Inferior parietal cortex (tissue), 1 donor: ENCODE data around the gene SRPK2.

Experiments
- DNase-seq: peaks from one replicate; pipeline ENCODE4 v3.0.0-alpha.2; 2016; ENCODE audit errors: extremely low spot score

The SRPK2 gene

DNA sequence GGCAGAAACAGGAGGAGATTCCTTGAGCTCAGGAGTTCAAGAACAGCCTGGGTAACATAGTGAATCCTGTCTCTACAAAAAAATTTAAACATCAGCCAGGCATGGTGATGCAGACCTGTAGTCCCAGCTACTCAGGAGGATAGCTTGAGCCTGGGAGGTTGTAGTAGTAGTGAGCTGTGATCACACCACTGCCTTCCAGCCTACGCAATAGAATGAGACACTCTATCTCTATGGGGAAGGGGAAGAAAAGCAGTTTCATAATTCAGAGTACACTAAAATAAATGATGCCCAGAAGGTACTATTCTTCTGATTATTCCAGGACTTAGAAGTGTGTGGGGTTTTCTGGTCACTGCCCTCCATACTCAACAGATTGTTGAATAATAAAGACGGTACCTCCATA is 197.4 kb downstream of the SRPK2 start:
- DNase-seq = no peak

DNA sequence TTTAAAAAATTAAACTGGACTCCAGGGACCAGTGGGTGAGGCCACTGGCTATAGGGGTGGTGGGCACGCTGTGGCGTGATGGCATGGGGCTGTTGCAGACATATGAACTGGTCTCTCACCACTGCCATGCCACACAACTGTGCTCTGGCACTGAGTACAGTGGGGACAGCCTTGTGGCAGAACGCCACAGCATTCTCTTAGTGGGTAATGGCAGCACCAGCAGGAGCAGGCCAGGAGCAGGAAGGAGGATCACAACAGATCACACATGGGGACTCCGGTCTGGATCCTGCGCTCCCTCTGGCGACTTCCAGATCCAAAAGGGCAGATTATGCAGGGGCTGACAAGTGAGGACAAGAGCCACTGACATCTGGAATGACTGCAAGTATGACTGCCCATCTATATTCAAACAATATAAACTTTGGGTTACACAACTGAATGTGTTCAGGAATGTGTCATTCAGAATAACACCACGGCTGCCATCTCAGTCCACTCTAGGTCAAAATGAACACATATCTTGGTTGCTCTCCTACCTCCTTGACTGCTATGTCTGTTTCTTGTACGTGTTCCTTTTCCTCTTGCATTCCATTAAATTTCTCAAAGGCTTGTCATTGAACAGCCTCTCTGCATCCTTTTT is 198.7 kb downstream of the SRPK2 start:
- no peak for DNase-seq

DNA sequence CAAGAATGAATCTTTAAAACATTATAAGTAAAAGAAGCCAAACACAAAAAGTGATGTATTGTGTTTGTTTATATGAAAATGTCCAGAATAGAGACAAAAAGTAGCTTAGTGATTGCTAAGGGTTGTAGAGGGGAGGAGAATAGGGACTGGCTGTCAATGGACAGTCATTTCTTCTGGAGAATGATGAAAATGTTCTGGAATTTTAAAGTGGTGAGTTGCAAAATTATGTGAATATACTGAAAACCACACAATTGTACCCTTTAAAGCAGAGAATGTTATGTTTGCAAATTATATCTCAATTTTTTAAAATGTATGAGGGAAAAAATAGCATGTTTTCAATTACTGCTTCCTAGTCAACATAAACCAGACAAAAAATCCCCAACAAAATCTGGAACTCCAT is 200.5 kb downstream of the SRPK2 start:
- DNase-seq = no peak

DNA sequence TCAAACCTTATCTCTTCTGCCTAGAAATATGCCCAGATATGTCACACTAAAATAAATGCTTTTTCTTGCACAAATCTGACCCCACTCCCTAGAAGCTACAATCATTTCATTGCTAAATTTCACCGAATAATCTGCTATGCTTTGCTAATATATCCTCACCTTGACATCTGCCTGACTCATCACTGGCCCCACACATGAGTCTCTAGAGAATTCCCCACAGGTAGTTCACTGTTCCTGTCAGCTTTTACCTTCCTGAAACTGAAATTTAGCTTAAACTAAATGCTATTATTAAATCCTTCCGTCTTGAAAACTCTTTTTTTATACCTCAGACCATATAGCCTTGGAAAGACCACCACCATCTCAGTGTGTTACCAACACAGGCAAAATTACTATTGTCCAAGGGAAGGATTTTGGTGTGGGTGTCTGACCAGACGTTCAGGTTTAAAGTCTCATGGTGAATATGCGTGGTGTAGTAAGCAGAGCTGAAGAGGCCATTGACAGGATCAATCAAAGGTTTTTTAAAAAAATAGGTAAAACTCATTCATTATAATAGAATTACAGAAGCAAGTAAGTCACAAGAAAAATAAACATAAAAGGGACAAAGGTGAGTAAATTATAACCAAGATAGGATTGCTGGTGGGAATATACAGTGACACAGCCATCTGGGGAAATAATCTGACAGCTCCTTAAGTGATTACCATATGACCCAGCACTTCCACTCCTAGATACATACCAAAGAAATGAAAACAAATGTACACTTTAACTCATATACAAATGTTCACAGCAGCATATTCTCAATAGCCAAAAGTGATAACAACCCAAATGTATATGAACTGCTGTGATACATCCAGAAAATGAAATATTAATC is 201.2 kb downstream of the SRPK2 start:
- DNase-seq = no peak

DNA sequence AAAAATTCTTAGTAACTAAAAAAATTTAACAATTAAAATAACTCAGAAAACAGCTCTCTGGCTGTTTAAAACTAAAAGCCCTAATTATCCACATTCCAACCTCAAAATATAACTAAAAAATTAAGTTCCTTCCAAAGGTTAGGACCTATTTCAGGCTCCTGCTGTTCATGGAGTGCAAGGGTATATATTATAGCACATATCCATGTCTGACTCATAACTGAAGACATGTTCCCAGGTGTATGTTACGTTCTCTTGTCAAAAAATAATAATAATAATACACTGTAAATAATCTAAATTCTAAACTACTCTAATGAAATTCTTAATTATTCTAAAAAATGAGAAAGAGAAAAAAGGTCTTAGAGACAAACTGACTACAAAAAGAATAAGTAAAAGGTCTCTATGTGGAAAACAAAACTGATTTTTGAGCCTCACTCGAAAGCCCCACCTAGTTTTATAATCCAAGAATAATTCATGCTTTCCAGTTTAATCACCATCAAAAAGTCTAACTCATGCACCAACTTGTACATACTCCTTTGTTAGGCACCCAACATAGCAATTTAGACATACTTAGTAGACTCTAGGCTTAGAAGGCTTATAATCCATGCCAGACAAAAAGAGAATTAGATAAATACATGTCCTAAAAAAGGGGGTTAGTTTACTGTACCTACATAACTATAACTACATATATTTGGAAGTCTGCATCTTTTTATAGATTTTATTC is 203.3 kb downstream of the SRPK2 start:
- DNase-seq = no peak

DNA sequence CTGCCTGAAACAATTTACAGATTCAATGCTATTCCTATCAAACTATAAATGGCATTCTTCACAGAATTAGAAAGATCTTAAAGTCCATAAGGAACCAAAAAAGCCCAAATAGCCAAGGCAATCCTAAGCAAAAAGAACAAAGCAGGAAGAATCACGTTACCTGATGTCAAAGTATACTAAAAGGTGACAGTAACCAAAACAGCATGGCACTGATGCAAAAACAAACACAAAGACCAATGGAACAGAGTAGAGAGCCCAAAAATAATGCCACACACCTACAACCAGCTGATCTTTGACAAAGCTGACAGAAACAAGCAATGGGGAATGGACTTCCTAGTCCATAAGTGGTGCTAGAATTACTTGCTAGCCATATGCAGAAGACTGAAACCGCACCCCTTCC is 208.7 kb downstream of the SRPK2 start:
- DNase-seq = no peak

DNA sequence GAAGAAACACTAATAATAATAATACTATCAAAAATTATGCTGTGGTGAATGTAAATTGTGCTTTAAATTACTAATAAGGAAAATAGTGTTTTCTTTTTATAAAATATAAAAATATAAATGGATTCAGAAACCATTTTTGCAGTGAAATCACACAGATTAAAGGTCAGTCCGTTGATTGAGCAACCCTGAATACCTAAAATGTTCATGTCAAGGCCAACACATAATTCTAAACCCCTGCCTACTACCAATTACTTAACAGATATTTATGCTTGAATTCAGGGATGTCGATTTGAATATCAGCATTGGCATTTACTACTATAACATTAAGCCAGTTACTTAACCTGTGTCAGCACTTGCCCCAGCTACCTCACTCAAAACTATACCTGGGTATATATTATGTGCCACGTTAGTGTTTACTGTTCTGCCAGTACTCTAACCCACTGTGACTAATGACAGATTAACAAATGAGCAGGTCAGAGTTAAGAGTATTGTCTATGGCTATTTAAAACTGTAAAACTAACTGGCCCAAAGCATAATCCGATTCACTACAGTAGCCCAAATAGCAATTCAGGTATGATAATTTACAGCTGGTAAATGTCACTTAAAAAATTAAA is 209.7 kb downstream of the SRPK2 start:
- DNase-seq = no peak

DNA sequence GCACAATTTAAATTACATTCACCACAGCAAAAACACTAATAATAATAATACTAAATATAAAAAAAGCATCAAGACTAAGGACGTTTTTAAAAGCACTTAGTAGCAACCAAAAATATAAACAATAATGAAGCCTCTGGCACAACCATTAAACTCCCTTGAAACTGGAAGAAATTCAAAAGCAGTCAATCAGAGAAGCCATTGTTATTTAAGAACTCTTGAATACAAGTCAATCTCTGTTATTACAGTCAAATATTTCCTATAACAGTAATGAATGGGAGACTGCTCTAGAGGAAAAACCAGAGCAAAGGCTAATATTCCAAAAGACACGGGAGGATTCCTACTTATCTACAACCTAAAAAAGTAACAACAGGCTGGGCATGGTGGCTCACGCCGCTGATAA is 210.5 kb downstream of the SRPK2 start:
- DNase-seq = no peak

DNA sequence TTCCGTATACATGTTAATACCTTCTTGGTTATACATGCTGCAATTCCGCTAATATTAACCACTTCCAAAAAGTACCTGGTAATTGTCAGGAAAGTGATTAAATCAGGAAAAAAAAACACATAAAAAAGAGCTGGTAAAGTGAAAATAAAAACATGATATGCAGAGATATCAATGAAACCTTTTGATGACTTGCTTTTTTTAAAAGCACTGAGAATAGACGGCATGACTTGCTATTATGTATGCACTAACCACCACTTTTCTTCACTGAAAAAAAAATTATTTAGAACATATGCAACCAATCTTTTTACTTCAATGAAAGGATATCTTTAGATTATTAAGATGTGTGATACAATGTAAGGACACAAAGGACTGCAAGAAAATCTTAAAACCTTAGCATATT is 211.7 kb downstream of the SRPK2 start:
- DNase-seq = no peak

DNA sequence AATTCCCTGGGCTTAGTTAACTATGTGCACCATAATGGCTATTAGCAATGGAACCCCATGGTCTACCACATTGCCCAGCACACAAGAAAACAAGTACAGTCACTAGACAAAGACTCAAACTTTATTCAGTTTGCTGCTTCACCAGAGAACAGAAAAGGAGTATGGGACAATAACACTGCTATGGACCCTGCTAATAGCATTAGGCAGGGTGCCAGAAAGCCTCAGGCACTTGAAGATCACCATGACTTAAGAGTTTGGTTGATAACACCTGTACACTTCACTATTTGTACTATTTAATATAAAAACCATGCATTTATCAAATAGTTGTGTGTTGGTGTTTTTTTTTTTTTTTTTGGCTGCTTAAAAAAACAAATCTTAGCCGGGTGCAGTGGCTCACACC is 215.1 kb downstream of the SRPK2 start:
- DNase-seq = no peak

DNA sequence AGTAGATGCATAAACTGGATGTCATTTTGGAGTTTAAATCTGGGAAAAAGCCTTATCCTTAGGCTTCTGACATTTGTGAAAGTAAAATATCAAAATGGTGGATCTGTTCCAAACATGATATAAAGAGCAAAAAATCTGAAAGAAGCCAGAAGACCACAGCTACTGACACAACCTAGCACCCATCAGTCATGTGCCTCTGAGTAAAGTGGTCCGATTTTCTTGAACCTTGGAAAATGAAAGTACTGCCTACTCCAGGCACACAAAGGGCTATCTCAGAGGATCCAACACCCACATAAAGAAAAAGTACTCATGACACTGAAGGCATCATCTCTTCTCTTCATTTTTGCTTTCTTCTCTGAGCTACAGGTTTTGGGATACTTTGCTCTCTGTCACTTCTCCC is 224.0 kb downstream of the SRPK2 start:
- no peak for DNase-seq

DNA sequence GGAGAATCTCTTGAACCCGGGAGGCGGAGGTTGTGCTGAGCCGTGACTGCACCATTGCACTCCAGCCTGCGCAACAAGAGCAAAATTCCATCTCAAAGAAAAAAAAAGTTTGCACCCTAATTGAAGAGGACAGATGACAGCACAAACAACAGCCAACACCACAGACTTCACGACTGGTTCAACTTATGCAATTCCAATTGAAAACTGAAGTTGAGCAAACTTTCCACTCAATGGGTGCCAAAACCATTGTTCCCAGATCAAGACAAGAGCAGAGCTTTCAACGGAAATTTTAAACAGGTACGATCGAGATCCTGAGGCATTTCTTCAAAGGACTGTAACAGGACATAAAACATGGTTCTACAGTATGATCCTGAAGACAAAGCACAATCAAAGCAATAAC is 225.0 kb downstream of the SRPK2 start:
- DNase-seq = no peak

DNA sequence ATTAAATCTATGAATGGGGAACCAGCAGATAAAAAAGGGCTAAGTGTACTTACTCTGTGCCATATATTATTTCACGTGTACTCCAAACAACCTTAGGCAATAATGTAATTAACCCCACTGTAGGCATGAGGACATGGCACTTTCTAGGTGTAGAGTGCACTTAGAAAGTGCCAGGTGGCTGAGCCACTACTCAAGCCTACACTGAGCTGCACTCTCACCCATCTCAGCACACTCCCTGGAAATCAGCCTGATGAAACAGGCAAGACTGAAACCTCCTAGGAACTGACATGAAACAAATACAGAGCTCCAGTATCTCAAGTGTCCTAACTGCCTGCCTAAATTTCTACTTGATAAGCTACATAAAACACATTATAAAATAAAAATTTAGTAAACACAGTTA is 227.4 kb downstream of the SRPK2 start:
- DNase-seq = no peak

DNA sequence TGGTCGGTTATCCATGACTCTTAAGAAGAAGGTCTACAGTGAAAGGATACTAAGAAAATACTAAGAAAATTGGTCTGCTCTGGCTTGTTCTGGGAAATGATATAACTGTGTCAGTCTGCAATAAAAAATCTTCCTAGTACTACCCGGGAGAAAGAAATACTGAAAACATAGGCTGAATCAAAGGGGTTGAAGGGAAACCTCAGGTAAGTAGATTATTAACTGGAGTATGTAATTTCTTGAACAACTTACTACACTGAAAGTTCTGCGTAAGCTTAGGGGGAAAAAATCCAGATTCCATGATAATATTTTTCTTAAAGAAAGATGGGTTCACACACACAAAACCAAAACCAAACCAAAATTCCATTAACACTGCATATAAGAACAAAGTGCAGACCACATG is 231.4 kb downstream of the SRPK2 start:
- DNase-seq = no peak

DNA sequence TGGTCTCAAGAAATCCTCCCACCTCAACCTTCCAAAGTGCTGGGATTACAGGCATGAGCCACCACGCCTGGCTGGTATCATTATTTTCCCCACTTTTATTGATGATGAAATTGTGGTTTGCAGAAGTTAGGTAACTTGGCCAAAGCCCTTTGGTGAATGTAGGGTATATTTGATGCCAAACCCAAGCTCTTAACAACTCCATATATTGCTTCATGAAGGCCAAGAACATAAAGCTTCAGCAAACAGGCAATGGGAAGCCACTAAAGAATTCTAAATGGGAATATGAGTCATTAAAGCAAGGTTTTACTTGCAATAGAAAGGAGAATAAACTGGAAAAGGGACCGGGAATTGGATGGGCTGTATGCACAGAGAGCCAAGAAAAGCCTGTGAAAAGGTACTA is 232.0 kb downstream of the SRPK2 start:
- no peak for DNase-seq

DNA sequence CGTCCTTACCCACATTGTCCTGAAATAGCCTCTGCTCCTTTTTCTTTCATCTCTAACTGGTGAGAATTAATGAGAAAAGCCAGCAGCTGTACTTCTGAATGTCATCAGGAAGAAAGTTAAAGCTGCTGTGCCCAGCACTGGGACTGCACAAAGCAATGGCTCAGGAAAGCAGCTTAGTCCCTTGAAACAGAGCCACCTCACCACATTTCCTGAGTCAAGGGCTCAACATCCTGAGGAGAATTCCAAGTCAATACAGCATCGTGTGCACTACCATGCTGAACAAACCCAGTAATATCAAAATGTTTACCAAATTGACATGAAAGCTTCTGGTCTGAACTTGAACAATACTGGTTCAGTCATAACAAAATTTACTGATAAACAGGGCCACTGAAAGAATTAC is 234.6 kb downstream of the SRPK2 start:
- DNase-seq = no peak

DNA sequence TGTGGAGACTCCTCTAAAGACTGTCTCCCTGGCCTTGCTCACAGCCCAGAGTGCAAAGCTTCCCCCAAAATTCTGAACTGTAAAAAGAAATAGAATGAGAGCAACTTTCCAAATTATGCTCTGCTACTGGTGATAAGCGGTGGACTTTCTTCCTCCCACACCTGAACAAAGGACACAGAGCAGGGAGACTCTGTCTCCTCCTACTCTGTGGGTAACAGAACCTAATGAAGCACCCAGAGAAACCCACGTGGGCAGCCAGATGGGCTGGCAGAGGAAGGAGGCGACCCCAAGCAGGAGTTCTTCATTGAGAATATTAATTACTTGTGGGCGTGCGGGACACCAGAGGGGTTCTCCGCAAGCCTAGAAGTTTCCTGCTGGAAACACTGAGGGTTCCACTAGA is 235.2 kb downstream of the SRPK2 start:
- DNase-seq = no peak

DNA sequence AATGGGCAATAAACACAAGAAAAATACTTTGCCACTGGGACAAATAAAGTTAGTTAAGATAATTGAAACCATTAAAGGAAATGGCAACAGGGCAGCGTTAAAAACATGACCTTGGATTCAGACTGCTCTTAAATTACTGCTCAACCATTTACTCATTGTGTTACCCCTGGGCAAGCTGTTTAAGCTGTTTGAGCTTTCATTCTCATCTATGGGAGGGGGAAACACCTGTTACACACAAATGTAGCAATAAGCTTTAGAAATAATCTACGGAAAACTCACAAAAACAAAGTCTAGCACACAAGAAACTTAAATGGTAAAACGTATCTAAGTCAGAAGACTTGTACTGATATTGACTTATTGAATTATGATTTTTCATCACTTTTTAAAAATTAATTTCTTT is 237.6 kb downstream of the SRPK2 start:
- DNase-seq = no peak

DNA sequence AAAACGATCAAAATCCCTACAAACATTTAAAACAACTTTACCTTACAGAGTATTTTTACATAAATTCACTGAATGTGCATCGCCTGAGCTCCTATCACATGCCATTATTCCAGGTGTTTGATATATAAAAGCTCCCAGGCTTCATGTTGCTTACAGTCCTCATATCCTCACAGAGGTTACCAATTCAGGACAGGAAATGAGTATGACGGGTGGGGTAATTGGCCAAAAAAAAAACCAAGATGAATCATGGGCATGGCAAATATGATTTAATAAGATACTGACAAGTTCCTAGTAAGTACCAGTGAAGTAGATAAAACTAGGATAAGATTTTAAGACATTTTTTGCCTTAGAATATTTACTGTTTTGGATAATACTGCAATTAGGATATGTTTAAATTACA is 238.9 kb downstream of the SRPK2 start:
- no peak for DNase-seq

DNA sequence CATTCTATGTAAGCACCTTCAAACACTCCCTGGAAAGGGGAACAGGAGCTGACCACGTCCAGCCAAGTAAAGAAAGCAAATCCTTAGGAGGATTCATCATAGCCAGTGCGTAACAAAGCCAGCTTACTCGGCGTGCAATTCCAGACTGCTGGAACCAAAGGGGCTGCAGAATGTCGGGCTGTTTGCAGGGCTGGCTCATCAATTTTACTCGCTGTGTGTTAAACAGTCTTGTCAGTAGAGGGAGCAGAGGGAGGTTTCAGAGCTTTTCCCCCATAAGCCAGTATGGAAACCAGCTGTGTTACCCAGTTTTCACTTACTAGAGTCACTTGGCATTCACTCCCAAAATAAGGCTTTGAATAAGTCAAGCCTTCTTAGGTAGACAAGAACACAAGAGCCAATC is 247.7 kb downstream of the SRPK2 start:
- peak; percentile 57 for DNase-seq

DNA sequence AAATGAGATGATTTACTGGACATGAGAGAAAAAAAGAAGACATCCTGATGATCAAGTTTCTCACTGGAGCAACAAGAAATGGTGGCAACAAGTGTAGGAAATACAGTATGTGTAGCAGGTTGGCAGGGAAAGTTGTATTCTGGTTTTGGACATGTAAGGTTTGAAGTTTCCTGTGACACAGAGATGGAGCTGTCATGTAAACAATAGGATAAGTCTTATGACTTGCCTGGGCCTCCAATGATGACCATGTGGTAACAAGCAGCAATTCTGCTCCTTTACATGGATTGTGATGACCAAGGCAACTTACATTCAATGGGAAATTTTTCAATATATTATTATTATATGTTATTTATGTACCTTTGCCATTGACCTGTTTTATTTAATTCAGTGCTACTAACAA is 249.3 kb downstream of the SRPK2 start:
- DNase-seq = no peak

DNA sequence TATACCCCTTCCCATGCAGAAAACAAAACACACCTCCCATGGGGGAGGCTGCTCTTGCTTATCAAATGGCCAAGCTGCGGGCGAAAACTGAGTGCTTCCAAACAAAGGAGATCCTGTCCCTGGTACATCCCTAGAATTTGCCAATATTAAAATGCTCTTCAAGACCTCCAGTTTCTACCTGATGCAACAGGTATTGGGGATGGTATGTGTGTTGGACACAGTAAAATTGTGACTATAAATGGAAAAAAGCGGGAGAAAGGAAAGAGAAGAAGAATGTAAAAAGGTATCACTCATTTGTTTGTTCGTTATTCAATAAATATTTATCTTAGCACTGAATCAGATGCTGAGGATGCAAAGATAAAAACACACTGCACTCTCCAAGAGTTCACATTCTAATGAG is 250.8 kb downstream of the SRPK2 start:
- DNase-seq = no peak

DNA sequence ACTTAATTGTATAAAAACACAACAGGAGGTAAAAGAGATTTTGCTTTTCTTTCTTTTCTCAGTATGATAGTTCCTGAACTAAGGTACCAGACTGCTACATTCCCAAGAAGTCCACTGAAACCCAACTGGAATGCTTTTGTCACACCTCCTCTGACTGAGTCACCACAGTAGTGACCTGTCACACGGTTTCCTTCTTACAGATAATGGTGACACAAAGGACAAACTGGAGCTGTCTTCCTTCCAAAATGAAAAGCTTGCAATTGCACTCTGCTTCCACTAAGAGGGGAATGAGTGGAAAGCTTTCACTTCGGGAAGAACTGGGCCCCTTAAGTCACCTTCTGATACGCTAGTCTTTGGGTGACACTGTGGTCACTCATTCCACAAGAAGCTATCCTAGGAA is 252.5 kb downstream of the SRPK2 start:
- no peak for DNase-seq
